ENCODE measurements around the gene JADE3.

JADE3 gene

GRCh38 chrX:47047989-47048388 lies 135.8 kb downstream of the JADE3 start:
- DNase-seq = no peak

- no peak for DNase-seq
These were observed 147.1 kb downstream of the JADE3 start for GRCh38 chrX:47059142-47059874.

GRCh38 chrX:47060708-47061107 lies 148.5 kb downstream of the JADE3 start:
- DNase-seq = no peak

GRCh38 chrX:47061238-47061919 lies 149.2 kb downstream of the JADE3 start:
- DNase-seq = no peak

- DNase-seq = no peak
These were observed 151.0 kb downstream of the JADE3 start for GRCh38 chrX:47063179-47063578.

- DNase-seq = no peak
These were observed 156.0 kb downstream of the JADE3 start for GRCh38 chrX:47068214-47068613.

GRCh38 chrX:47068720-47069119 lies 156.5 kb downstream of the JADE3 start:
- DNase-seq = no peak

- no peak for DNase-seq
These were observed 166.2 kb downstream of the JADE3 start, which contains the start of gene RGN for GRCh38 chrX:47078129-47079043. Gene RGN, plus strand, starts transcription at chrX:47078443. Its CDS starts 2,702 bp downstream, at chrX:47081145.

GRCh38 chrX:47080215-47080914 lies 168.1 kb downstream of the JADE3 start:
- no peak for DNase-seq

GRCh38 chrX:47080915-47081236 lies 168.7 kb downstream of the JADE3 start:
- DNase-seq = no peak

GRCh38 chrX:47091149-47091775 lies 179.0 kb downstream of the JADE3 start:
- DNase-seq = peak; percentile 29

- peak; percentile 10 for DNase-seq
These were observed 181.0 kb downstream of the JADE3 start for GRCh38 chrX:47093248-47093647.

- no peak for DNase-seq
These were observed 181.6 kb downstream of the JADE3 start for GRCh38 chrX:47093860-47094259.

GRCh38 chrX:47097018-47097417 lies 184.8 kb downstream of the JADE3 start:
- DNase-seq = no peak

- DNase-seq = no peak
These were observed 186.3 kb downstream of the JADE3 start for GRCh38 chrX:47098338-47099094.

- no peak for DNase-seq
These were observed 189.0 kb downstream of the JADE3 start for GRCh38 chrX:47101206-47101605.
